ENCODE results near the gene ZCWPW1.

Gene ZCWPW1

DNA sequence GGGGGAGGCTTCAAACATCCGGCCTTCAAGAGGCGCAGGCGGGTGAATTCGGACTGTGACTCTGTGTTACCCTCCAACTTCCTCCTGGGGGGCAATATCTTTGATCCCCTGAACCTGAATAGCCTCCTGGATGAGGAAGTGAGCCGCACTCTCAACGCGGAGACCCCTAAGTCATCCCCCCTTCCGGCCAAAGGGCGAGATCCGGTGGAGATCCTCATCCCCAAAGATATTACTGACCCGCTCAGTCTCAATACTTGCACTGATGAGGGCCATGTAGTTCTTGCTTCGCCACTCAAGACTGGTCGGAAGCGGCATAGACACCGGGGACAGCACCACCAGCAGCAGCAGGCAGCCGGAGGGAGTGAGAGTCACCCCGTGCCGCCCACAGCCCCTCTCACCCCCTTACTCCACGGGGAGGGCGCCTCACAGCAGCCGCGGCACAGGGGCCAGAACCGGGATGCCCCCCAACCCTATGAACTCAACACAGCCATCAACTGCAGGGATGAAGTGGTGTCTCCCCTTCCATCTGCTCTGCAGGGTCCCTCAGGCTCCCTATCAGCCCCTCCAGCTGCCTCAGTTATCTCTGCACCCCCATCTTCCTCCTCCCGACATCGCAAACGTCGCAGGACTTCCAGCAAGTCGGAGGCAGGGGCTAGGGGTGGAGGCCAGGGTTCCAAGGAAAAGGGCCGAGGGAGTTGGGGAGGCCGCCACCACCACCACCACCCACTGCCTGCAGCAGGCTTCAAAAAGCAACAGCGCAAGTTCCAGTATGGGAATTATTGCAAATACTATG is 2.2 kb upstream of the ZCWPW1 start:
- Histone ChIP-seq H3K27ac (ENCODE audit: poor library complexity, severe bottlenecking) (peak overlapping the region; percentile 79), H3K36me3 (ENCODE audit: low read depth) (peaks cover 34% of the 10 kb centered on the region), H3K27me3 (ENCODE audit: insufficient read depth, poor library complexity, severe bottlenecking) (no peaks in the 10 kb centered on the region), H3K9me3 (ENCODE audit: severe bottlenecking) (no peaks in the 10 kb centered on the region), H3K4me1 (ENCODE audit: insufficient read depth, poor library complexity, severe bottlenecking) (peaks cover 3% of the 10 kb centered on the region), H3K4me3 (ENCODE audit: severe bottlenecking) (peak overlapping the region; percentile 67)
- TF ChIP-seq, protein P1, sequence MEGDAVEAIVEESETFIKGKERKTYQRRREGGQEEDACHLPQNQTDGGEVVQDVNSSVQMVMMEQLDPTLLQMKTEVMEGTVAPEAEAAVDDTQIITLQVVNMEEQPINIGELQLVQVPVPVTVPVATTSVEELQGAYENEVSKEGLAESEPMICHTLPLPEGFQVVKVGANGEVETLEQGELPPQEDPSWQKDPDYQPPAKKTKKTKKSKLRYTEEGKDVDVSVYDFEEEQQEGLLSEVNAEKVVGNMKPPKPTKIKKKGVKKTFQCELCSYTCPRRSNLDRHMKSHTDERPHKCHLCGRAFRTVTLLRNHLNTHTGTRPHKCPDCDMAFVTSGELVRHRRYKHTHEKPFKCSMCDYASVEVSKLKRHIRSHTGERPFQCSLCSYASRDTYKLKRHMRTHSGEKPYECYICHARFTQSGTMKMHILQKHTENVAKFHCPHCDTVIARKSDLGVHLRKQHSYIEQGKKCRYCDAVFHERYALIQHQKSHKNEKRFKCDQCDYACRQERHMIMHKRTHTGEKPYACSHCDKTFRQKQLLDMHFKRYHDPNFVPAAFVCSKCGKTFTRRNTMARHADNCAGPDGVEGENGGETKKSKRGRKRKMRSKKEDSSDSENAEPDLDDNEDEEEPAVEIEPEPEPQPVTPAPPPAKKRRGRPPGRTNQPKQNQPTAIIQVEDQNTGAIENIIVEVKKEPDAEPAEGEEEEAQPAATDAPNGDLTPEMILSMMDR (IDR thresholded peaks at IDR 0.05; ENCODE audit: poor library complexity, severe bottlenecking): no peak
- ATAC-seq (ENCODE audit: low read depth) (no peak), DNase-seq (ENCODE audit: low spot score) (no peak)

DNA sequence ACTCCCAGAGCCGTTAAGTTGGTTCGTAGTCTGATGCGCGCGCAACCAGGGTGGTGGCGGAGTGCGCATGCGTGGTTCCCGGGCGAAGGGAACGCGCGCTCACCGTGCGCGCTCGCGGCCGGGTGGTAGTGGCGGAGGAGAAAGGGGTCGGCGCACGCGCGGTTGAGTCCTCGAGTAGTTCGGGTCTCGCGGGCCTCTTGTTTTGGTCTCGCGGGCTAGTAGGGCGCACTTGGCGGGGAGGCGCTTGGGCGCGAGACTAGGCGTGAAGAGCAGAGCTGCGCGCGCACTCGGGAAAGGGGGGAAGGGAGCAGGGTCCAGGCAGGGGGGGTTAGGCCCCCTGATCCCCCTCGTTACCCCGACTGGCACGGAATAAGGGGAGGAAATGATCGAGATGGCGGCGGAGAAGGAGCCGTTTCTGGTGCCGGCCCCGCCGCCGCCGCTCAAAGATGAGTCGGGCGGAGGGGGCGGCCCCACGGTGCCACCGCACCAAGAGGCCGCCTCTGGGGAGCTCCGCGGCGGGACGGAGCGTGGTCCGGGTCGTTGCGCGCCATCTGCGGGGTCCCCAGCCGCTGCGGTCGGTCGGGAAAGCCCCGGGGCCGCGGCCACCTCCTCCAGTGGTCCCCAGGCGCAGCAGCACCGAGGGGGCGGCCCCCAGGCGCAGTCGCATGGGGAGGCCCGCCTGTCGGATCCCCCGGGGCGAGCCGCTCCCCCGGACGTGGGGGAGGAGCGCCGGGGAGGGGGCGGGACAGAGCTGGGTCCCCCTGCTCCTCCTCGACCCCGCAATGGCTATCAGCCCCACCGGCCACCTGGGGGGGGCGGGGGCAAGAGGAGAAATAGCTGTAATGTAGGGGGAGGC is 1.4 kb upstream of the ZCWPW1 start, which contains the start of gene MEPCE:
TSS of gene MEPCE (plus strand) at position 195 of the 856 bp plus-strand sequence. CDS start at position 383, 188 bp downstream.
- Histone ChIP-seq H3K36me3 (ENCODE audit: low read depth) (peaks cover 29% of the 10 kb centered on the region), H3K4me3 (ENCODE audit: severe bottlenecking) (peak within 1 kb of the TSS; percentile 67), H3K4me1 (ENCODE audit: insufficient read depth, poor library complexity, severe bottlenecking) (peaks cover 3% of the 10 kb centered on the region), H3K27me3 (ENCODE audit: insufficient read depth, poor library complexity, severe bottlenecking) (no peaks in the 10 kb centered on the region), H3K9me3 (ENCODE audit: severe bottlenecking) (no peaks in the 10 kb centered on the region), H3K27ac (ENCODE audit: poor library complexity, severe bottlenecking) (peak within 1 kb of the TSS; percentile 79)
- TF ChIP-seq, protein P1 (IDR thresholded peaks at IDR 0.05; ENCODE audit: poor library complexity, severe bottlenecking): no peak
- DNase-seq (ENCODE audit: low spot score) (peak; percentile 97), ATAC-seq (ENCODE audit: low read depth) (peak; percentile 46)

DNA sequence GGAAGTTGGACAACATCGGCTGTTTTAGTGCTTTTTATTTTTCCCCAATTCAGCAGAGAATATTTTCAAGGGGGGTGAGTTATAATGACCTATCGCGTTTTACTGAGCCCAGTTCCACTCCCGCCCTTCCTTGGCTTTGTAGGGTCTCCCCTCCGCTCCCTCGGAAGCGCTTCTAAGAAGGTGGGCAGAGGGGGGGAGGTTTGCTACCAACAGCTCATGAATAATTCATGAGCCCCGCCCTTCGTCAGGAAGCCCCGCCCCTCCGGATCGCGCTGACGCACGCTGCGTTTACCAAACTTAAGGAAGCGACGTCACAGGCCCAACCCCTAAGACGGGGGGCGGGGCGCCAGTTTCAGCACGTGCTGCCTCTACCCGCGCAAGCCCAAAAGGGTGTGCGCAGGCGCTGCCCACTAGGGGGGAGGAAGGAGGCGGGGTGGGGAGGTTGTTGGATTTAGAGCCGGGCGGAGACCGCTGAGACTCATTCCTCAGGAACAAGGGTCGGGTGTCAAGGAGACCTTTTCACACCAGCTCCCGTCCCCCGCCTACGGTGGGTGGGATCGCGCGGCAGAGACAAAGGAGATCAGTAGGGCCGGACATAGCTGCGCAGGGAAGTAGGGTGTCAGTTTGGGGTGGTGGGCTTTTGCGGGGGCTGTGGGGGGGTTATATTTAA is 599 bp upstream of the ZCWPW1 start:
- peak overlapping the region; percentile 67 for H3K4me3 ChIP-seq (ENCODE audit: severe bottlenecking)
- H3K9me3 ChIP-seq (ENCODE audit: severe bottlenecking): no peaks in the 10 kb centered on the region
- peak; percentile 54 for ATAC-seq (ENCODE audit: low read depth)
- peak; percentile 99 for DNase-seq (ENCODE audit: low spot score)
- no peaks in the 10 kb centered on the region for H3K27me3 ChIP-seq (ENCODE audit: insufficient read depth, poor library complexity, severe bottlenecking)
- TF ChIP-seq, protein P1 (IDR thresholded peaks at IDR 0.05; ENCODE audit: poor library complexity, severe bottlenecking): no peak
- no peaks in the 10 kb centered on the region for H3K4me1 ChIP-seq (ENCODE audit: insufficient read depth, poor library complexity, severe bottlenecking)
- peaks cover 22% of the 10 kb centered on the region for H3K36me3 ChIP-seq (ENCODE audit: low read depth)
- H3K27ac ChIP-seq (ENCODE audit: poor library complexity, severe bottlenecking): peak overlapping the region; percentile 79

DNA sequence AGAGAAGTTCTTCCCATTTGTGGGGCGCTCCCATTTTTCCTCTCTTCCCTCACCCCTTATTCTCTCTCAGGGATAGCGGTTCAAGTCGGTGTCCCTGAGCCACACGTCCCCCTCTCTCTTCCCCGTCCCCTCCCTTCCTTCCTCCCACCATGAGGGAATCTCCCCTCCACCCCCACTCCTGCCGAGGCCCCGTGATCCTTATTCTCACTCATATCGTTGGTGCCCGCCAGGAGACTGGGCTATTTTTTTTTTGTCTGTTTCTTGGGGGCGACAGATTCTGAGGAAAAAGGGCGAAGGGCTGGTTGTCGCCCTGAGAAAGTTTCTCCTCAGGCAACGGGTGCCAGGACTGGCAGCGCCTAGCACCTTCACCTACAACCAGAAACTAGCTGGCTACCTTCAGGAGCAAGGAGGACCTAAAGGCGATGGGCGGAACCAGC is 723 bp downstream of the ZCWPW1 start:
- H3K9me3 ChIP-seq (ENCODE audit: severe bottlenecking): no peaks in the 10 kb centered on the region
- peak overlapping the region; percentile 79 for H3K27ac ChIP-seq (ENCODE audit: poor library complexity, severe bottlenecking)
- peaks cover 9% of the 10 kb centered on the region for H3K36me3 ChIP-seq (ENCODE audit: low read depth)
- no peak for ATAC-seq (ENCODE audit: low read depth)
- DNase-seq (ENCODE audit: low spot score): no peak
- no peaks in the 10 kb centered on the region for H3K4me1 ChIP-seq (ENCODE audit: insufficient read depth, poor library complexity, severe bottlenecking)
- peak overlapping the region; percentile 67 for H3K4me3 ChIP-seq (ENCODE audit: severe bottlenecking)
- TF ChIP-seq, protein P1 (IDR thresholded peaks at IDR 0.05; ENCODE audit: poor library complexity, severe bottlenecking): no peak
- H3K27me3 ChIP-seq (ENCODE audit: insufficient read depth, poor library complexity, severe bottlenecking): no peaks in the 10 kb centered on the region

Data from RWPE2 (cell line).